GM12891 (cell line): ENCODE data around the gene GATA6.

ENCODE experiments used
- POLR2A ChIP-seq: IDR thresholded peaks from 2 replicates; pipeline ENCODE4 v1.6.1; 2011; ENCODE audit warnings: low read depth, low read length, control low read depth
- POLR2AphosphoS5 ChIP-seq: IDR thresholded peaks from 2 replicates; pipeline ENCODE4 v1.6.1; 2011; ENCODE audit warnings: low read depth, low read length, control low read depth
- POU2F2 ChIP-seq: IDR thresholded peaks from 2 replicates; pipeline ENCODE4 v1.6.1; 2011; ENCODE audit warnings: low read depth, mild to moderate bottlenecking, control low read depth, low read length, moderate library complexity
- TAF1 ChIP-seq: IDR thresholded peaks from 2 replicates; pipeline ENCODE4 v1.6.1; 2011; ENCODE audit warnings: low read depth, low read length, control low read depth

DNA sequence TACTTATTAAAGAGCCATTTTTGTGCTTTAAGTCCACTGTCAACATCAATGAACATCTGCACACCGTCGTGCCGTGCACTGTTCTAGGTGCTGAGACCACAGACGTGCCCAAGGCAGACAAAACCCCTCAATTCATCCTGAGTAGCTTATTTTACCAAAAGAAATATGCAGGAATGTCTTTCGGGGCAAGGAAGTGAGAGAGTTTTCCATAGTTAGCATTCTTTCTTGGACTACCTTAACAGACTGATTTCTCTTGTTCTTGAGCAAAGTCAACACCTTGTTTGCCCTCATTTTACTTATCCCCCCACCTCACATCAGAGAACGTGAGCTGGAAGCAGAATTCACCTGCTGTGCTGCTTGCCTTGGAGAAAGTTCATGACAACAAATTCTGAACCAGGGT lies 69.3 kb downstream of the GATA6 start:
- TF ChIP-seq POLR2A (no peak), TAF1 (no peak), POLR2AphosphoS5 (no peak), POU2F2 (no peak)
